Measurements from ENCODE around the gene CC2D1B.

The CC2D1B gene

GRCh38 chr1:52355436-52355835, 10.6 kb downstream of the CC2D1B start:
- no peak overlapping the region for H3K27ac Mint-ChIP-seq
- H3K4me1 Mint-ChIP-seq (ENCODE audit: low read depth) = peaks cover 7% of the 10 kb centered on the region
- H3K4me3 Mint-ChIP-seq = no peak overlapping the region
- H3K36me3 Mint-ChIP-seq (ENCODE audit: low read depth) = peaks cover 95% of the 10 kb centered on the region
- no peaks in the 10 kb centered on the region for H3K27me3 Mint-ChIP-seq
- no peaks in the 10 kb centered on the region for H3K9me3 Mint-ChIP-seq
- intact Hi-C loops (cut with micrococcal nuclease) = no loop called here

GRCh38 chr1:52352690-52353089, 13.3 kb downstream of the CC2D1B start:
- H3K27ac Mint-ChIP-seq = no peak overlapping the region

GRCh38 chr1:52348704-52349300, 17.2 kb downstream of the CC2D1B start:
- Mint-ChIP-seq H3K4me3 (no peak overlapping the region), H3K27ac (no peak overlapping the region)

More at GRCh38 chr1:52352690-52353089, 13.3 kb downstream of the CC2D1B start:
- Mint-ChIP-seq H3K4me3 (no peak overlapping the region), H3K27me3 (no peaks in the 10 kb centered on the region), H3K36me3 (ENCODE audit: low read depth) (peaks cover 68% of the 10 kb centered on the region), H3K9me3 (no peaks in the 10 kb centered on the region), H3K4me1 (ENCODE audit: low read depth) (peaks cover 7% of the 10 kb centered on the region)
- intact Hi-C loops (cut with micrococcal nuclease) = no loop called here

GRCh38 chr1:52346653-52347052, 19.4 kb downstream of the CC2D1B start:
- Mint-ChIP-seq H3K4me1 (ENCODE audit: low read depth) (no peaks in the 10 kb centered on the region), H3K9me3 (no peaks in the 10 kb centered on the region), H3K27me3 (peaks cover 3% of the 10 kb centered on the region), H3K27ac (no peak overlapping the region), H3K36me3 (ENCODE audit: low read depth) (peaks cover 10% of the 10 kb centered on the region), H3K4me3 (no peak overlapping the region)
- intact Hi-C loops (cut with micrococcal nuclease) = no loop called here

More at GRCh38 chr1:52348704-52349300, 17.2 kb downstream of the CC2D1B start:
- peaks cover 29% of the 10 kb centered on the region for H3K36me3 Mint-ChIP-seq (ENCODE audit: low read depth)
- H3K9me3 Mint-ChIP-seq = no peaks in the 10 kb centered on the region
- peaks cover 3% of the 10 kb centered on the region for H3K27me3 Mint-ChIP-seq
- peaks cover 7% of the 10 kb centered on the region for H3K4me1 Mint-ChIP-seq (ENCODE audit: low read depth)
- intact Hi-C loops (cut with micrococcal nuclease) = no loop called here

GRCh38 chr1:52345252-52345651, 20.8 kb downstream of the CC2D1B start:
- Mint-ChIP-seq H3K27ac (no peak overlapping the region), H3K9me3 (no peaks in the 10 kb centered on the region), H3K4me3 (no peak overlapping the region), H3K36me3 (ENCODE audit: low read depth) (no peaks in the 10 kb centered on the region), H3K27me3 (peaks cover 3% of the 10 kb centered on the region), H3K4me1 (ENCODE audit: low read depth) (no peaks in the 10 kb centered on the region)
- intact Hi-C loops (cut with micrococcal nuclease) = no loop called here

GRCh38 chr1:52343979-52344378, 22.0 kb downstream of the CC2D1B start:
- H3K27ac Mint-ChIP-seq = no peak overlapping the region
- H3K27me3 Mint-ChIP-seq = peaks cover 3% of the 10 kb centered on the region
- no peak overlapping the region for H3K4me3 Mint-ChIP-seq
- H3K36me3 Mint-ChIP-seq (ENCODE audit: low read depth) = no peaks in the 10 kb centered on the region
- intact Hi-C loops (cut with micrococcal nuclease) = no loop called here
- no peaks in the 10 kb centered on the region for H3K4me1 Mint-ChIP-seq (ENCODE audit: low read depth)
- H3K9me3 Mint-ChIP-seq = no peaks in the 10 kb centered on the region

GRCh38 chr1:52341655-52342260, 24.2 kb downstream of the CC2D1B start:
- Mint-ChIP-seq H3K4me1 (ENCODE audit: low read depth) (no peaks in the 10 kb centered on the region), H3K27ac (no peak overlapping the region), H3K36me3 (ENCODE audit: low read depth) (no peaks in the 10 kb centered on the region), H3K4me3 (no peak overlapping the region), H3K27me3 (peaks cover 5% of the 10 kb centered on the region), H3K9me3 (no peaks in the 10 kb centered on the region)
- intact Hi-C loops (cut with micrococcal nuclease) = no loop called here

GRCh38 chr1:52337439-52337838, 28.6 kb downstream of the CC2D1B start:
- no peak overlapping the region for H3K4me3 Mint-ChIP-seq
- H3K9me3 Mint-ChIP-seq = no peaks in the 10 kb centered on the region
- no peaks in the 10 kb centered on the region for H3K36me3 Mint-ChIP-seq (ENCODE audit: low read depth)
- H3K27me3 Mint-ChIP-seq = peaks cover 2% of the 10 kb centered on the region
- intact Hi-C loops (cut with micrococcal nuclease) = no loop called here
- H3K4me1 Mint-ChIP-seq (ENCODE audit: low read depth) = no peaks in the 10 kb centered on the region
- no peak overlapping the region for H3K27ac Mint-ChIP-seq

- no peaks in the 10 kb centered on the region for H3K9me3 Mint-ChIP-seq
- peaks cover 3% of the 10 kb centered on the region for H3K27me3 Mint-ChIP-seq
- no peak overlapping the region for H3K4me3 Mint-ChIP-seq
- no peak overlapping the region for H3K27ac Mint-ChIP-seq
- intact Hi-C loops (cut with micrococcal nuclease) = no loop called here
- H3K36me3 Mint-ChIP-seq (ENCODE audit: low read depth) = no peaks in the 10 kb centered on the region
- H3K4me1 Mint-ChIP-seq (ENCODE audit: low read depth) = peaks cover 12% of the 10 kb centered on the region
Measured at GRCh38 chr1:52334906-52335528, 31.0 kb downstream of the CC2D1B start.

- H3K9me3 Mint-ChIP-seq = no peaks in the 10 kb centered on the region
- intact Hi-C loops (cut with micrococcal nuclease) = no loop called here
- H3K4me3 Mint-ChIP-seq = no peak overlapping the region
Measured at GRCh38 chr1:52332411-52332810, 33.6 kb downstream of the CC2D1B start.

GRCh38 chr1:52328615-52329014, 37.4 kb downstream of the CC2D1B start:
- no peaks in the 10 kb centered on the region for H3K36me3 Mint-ChIP-seq (ENCODE audit: low read depth)
- intact Hi-C loops (cut with micrococcal nuclease) = no loop called here

More at GRCh38 chr1:52332411-52332810, 33.6 kb downstream of the CC2D1B start:
- Mint-ChIP-seq H3K4me1 (ENCODE audit: low read depth) (peaks cover 17% of the 10 kb centered on the region), H3K27me3 (peaks cover 2% of the 10 kb centered on the region), H3K36me3 (ENCODE audit: low read depth) (no peaks in the 10 kb centered on the region), H3K27ac (no peak overlapping the region)

GRCh38 chr1:52325786-52326185, 40.2 kb downstream of the CC2D1B start:
- Mint-ChIP-seq H3K4me1 (ENCODE audit: low read depth) (peaks cover 13% of the 10 kb centered on the region), H3K27me3 (peaks cover 2% of the 10 kb centered on the region), H3K4me3 (no peak overlapping the region), H3K27ac (no peak overlapping the region), H3K9me3 (no peaks in the 10 kb centered on the region), H3K36me3 (ENCODE audit: low read depth) (no peaks in the 10 kb centered on the region)
- intact Hi-C loops (cut with micrococcal nuclease) = no loop called here

More at GRCh38 chr1:52328615-52329014, 37.4 kb downstream of the CC2D1B start:
- Mint-ChIP-seq H3K4me3 (no peak overlapping the region), H3K9me3 (no peaks in the 10 kb centered on the region), H3K4me1 (ENCODE audit: low read depth) (peaks cover 17% of the 10 kb centered on the region), H3K27me3 (peaks cover 2% of the 10 kb centered on the region), H3K27ac (no peak overlapping the region)

- intact Hi-C loops (cut with micrococcal nuclease) = no loop called here
- Mint-ChIP-seq H3K27ac (no peak overlapping the region), H3K4me1 (ENCODE audit: low read depth) (no peaks in the 10 kb centered on the region), H3K9me3 (no peaks in the 10 kb centered on the region), H3K36me3 (ENCODE audit: low read depth) (no peaks in the 10 kb centered on the region), H3K27me3 (peaks cover 2% of the 10 kb centered on the region), H3K4me3 (no peak overlapping the region)
Measured at GRCh38 chr1:52323731-52324130, 42.3 kb downstream of the CC2D1B start.

GRCh38 chr1:52321061-52321460, 44.9 kb downstream of the CC2D1B start:
- Mint-ChIP-seq H3K4me3 (no peak overlapping the region), H3K36me3 (ENCODE audit: low read depth) (no peaks in the 10 kb centered on the region), H3K4me1 (ENCODE audit: low read depth) (no peaks in the 10 kb centered on the region), H3K9me3 (no peaks in the 10 kb centered on the region), H3K27me3 (peaks cover 2% of the 10 kb centered on the region), H3K27ac (no peak overlapping the region)
- intact Hi-C loops (cut with micrococcal nuclease) = no loop called here
